AG09319 (cell line): ENCODE measurements around the gene LRRTM1.

Experiments used
- DNase-seq: peaks from one replicate; pipeline ENCODE4 v3.0.0-alpha.2; 2010; ENCODE audit warnings: low read depth; ENCODE audit errors: extremely low read depth
- TF ChIP-seq, protein P1 (sequence below): IDR thresholded peaks from 2 replicates; pipeline ENCODE4 v1.5.1; 2011; ENCODE audit warnings: low read depth, mild to moderate bottlenecking, inconsistent platforms, low read length, moderate library complexity

The LRRTM1 gene

DNA sequence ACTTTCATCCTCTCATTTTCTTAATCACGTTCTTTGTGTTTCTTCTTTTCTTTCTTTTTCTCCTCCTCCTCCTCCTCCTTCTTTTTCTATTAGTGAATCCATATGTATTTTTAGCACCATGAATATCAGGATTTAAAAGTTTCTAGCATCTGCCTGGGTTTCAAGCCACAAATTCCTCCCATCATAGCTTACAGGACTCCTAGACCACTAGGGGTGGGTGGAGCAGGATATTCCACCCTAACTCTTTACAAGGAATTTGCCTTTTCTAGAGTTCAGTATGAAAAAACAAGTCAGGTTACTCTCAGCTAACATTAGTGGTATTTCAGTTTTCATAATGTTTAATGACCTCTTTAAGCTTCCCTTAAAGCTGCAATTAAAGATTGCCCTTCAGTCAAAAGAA, 19.1 kb upstream of the LRRTM1 start:
- DNase-seq, result no peak
- TF ChIP-seq, protein P1, sequence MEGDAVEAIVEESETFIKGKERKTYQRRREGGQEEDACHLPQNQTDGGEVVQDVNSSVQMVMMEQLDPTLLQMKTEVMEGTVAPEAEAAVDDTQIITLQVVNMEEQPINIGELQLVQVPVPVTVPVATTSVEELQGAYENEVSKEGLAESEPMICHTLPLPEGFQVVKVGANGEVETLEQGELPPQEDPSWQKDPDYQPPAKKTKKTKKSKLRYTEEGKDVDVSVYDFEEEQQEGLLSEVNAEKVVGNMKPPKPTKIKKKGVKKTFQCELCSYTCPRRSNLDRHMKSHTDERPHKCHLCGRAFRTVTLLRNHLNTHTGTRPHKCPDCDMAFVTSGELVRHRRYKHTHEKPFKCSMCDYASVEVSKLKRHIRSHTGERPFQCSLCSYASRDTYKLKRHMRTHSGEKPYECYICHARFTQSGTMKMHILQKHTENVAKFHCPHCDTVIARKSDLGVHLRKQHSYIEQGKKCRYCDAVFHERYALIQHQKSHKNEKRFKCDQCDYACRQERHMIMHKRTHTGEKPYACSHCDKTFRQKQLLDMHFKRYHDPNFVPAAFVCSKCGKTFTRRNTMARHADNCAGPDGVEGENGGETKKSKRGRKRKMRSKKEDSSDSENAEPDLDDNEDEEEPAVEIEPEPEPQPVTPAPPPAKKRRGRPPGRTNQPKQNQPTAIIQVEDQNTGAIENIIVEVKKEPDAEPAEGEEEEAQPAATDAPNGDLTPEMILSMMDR, result no peak

GRCh38 chr2:80322958-80323357, 18.4 kb upstream of the LRRTM1 start:
- no peak for DNase-seq
- TF ChIP-seq, protein P1, result no peak

DNA sequence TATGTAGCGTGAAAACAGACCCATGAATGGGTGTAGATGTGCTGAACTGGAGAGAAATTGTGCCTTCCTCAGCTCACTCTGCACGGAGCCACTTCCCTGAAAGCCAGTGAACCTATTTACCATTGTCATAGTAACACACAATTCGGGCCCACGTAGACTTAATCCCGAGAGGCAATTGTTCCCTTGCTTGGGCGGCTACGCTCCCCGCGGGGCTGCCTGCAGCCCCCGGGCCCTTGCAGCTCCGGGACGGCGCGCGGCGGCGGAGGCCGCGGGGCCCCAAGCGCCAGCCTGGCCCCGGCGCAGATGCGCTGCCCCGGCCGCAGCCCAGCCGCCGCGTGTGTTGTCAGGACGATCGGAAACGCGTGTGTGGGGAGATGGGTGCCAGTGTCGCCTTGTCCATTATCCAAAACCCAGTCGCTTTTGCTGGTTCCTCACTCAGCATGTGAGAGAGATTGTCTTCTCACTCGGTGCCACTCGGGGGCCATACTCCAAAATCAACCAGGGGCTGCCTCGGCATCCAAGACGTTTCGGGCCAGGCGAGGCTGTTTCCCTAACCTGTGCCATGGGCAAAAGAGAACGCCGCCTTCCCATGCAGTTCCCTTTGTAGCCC, 17.9 kb upstream of the LRRTM1 start:
- TF ChIP-seq, protein P1, result no peak
- DNase-seq, result no peak

DNA sequence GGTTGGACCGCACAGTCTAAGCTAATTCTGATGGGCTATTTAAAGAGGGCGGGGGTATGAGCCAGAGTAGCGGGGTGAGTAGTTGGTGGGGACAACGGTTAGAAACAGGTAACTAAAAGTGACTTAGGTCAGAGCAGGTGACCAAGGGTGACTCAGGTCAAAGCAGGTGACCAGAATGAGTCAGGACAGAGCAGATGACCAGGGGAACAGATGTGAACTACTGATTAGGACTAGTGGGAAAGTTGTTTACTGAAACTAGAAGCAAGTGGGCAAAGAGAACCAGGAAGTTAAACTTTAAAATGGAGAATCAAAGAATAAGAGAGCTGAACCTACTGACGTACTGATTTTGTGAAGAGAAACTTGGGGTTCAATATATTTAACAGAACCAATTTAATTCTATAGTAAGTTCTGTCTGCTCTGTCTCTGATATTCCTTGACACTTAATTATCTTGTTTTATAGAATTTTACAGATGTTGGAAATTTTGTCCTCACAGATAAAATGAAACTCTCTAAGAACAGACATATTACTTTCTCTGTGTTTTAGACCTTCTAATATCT, 7.8 kb upstream of the LRRTM1 start:
- TF ChIP-seq, protein P1, result no peak
- no peak for DNase-seq

DNA sequence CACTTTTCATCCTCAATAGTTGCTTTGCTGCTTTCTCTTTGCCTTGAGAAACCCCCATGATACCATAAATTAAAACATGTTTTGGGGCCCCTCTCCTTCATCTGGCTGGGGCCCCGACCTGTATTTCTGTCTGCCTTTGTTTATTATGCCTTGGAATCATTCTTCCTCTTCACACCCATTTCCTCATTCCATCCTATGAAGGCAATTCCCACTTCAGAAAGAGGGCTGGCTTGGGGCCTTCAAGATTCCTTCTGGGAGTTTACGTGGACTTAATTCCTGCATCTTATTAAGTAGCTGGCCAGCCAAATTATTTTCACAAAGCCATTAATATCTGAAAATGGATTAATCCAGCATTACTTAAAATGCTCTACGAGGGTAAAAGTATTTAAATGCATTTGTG, 6.8 kb upstream of the LRRTM1 start:
- DNase-seq, result no peak
- TF ChIP-seq, protein P1, result no peak

DNA sequence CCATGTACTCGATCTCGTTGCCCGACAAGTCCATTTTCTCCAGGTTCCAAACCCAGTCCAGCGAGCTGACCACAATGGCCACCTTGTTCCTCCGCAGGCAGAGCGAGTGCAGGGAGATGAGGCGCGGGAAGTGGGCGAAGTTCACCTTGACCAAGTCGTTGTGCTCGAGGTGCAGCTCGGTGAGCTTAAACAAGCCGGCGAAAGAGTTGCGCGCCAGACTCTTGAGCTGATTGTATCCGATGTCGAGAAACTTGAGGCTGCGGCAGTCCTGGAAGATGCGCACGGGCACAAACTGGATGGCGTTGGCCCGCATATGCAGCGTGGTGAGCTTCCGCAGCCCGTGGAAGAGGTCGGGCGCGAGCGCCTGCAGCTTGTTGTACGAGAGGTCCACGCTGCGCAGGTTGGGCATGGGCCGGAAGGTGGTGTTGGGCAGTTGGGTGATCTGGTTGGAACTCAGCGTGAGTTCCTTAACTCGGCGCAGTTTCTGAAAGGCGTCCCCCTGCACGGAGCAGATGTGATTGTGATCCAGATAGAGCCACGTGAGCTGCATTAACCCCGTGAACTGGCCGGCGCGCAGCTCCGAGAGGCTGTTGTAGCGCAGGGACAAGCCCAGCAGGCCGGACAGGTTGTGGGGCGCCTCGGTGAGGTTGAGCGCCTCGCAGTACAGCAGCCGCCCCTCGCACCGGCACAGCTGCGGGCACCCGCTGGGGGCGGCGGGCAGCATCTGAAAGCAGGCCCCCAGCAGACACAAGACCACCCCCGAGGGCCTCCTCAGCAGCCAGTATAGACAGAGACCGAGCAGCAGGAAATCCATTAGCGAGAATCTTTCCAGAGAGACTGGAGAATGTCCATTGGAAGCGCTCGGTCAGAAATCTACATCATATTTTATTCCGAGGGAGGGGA, 1.3 kb downstream of the LRRTM1 start:
- DNase-seq, result no peak
- TF ChIP-seq, protein P1, result no peak
